Spinal cord (tissue), 10 donors: ENCODE results near the gene CDC14B. TPM values are rescaled to one million over a fixed set of nuclear protein-coding genes. Genes with fewer than 3 reads are reported as not detected.
A peak's percentile ranks its signal among the peaks of the same experiment; 100 is the strongest.

Experiments
- DNase-seq, 6 donors: peaks; one replicate each; pipeline versions ENCODE4 v3.0.0 to v3.0.0-alpha.2; 2013 to 2015; ENCODE audit warnings: low spot score in 6 of 6, low read depth in 4 of 6
- H3K27ac ChIP-seq: one replicate; pipeline ENCODE4 v1.5.1; 2013; ENCODE audit warnings: low read depth, low read length, control low read depth
- H3K27me3 ChIP-seq: one replicate; pipeline ENCODE4 v1.6.1; 2013; ENCODE audit warnings: low read length; ENCODE audit not compliant: control insufficient read depth, insufficient read depth
- H3K36me3 ChIP-seq: one replicate; pipeline ENCODE4 v1.6.1; 2013; ENCODE audit warnings: low read length; ENCODE audit not compliant: control insufficient read depth, insufficient read depth
- H3K4me1 ChIP-seq: one replicate; pipeline ENCODE4 v1.6.1; 2013; ENCODE audit warnings: low read length; ENCODE audit not compliant: control insufficient read depth, insufficient read depth
- H3K4me3 ChIP-seq: one replicate; pipeline ENCODE4 v1.5.1; 2013; ENCODE audit warnings: low read depth, low read length, control low read depth
- H3K9me3 ChIP-seq: one replicate; pipeline ENCODE4 v1.6.1; 2013; ENCODE audit warnings: low read length; ENCODE audit not compliant: control insufficient read depth, insufficient read depth
- WGBS: methylation state at CpG from one replicate; pipeline ENCODE4 v1.1.5; 2013; ENCODE audit warnings: missing lambda C conversion rate; ENCODE audit not compliant: insufficient coverage; 5-methylcytosine and 5-hydroxymethylcytosine counted together
- polyA plus RNA-seq, 2 donors: library from polyadenylated mRNA; unstranded; fragments of 120-200 nt; gene quantifications; one replicate each; pipeline ENCODE4 v1.2.1, GENCODE V29; 2013; ENCODE audit not compliant: insufficient read length in 2 of 2
- total RNA-seq, 2 donors: library from RNA; depleted of rRNA in 1 of 2; stranded (reverse); fragments of 120-200 nt in 1 of 2; fragments of >200 nt in 1 of 2; gene quantifications; one replicate each; pipeline versions ENCODE4 v1.2.3 to v1.2.4, GENCODE V29; 2013 to 2014
- donor health status: healthy.

The CDC14B gene
- total and polyA plus RNA-seq, 4 donors, result 19.5 to 46.5 (median 20.1) TPM

DNA sequence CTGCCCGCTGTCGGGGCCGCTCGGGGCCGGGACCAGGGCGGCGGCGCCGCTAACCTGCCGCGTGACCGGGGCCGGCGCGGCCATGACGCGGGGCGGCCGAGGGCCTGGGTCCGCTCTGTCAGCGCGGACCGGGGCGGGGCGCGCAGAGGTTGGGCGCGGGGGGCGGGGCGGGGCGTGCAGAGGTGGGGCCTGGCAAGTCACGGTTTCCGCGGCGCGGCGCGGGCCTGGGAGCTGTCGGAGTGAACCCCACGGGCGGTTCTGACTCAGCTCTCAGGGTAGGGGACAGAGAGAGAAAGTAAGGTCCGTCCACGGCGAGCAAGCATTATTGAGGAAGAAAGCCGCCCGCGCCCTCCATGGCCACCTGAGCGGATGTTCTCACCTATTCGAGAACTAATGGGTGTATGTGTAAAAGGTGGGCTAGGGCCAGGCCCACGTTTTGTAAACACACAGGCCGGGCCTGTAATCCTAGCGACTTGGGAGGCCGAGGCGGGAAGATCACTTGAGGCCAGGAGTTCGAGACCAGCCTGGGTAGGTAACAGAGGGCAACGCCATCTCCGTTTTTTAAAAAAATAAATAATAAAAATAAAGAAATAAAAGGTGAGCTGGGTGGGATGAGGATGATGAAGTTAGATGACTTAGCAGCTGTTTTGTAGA is 35.7 kb upstream of the CDC14B start, which contains the start of gene PRXL2C:
Gene PRXL2C, minus strand, starts transcription at position 120 of the 654 bp plus-strand sequence. Its CDS starts 36 bp downstream, at position 84.
- Histone ChIP-seq H3K4me3 (peak within 1 kb of the TSS; percentile 58), H3K9me3 (no peaks in the 10 kb centered on the region), H3K27me3 (no peaks in the 10 kb centered on the region), H3K4me1 (peaks cover 9% of the 10 kb centered on the region), H3K27ac (peak within 1 kb of the TSS; percentile 91), H3K36me3 (no peaks in the 10 kb centered on the region)
- peak; percentile 21 to 78 (median 38) for DNase-seq
- WGBS, result under 1% methylated on average over 51 of the region's 57 CpGs

DNA sequence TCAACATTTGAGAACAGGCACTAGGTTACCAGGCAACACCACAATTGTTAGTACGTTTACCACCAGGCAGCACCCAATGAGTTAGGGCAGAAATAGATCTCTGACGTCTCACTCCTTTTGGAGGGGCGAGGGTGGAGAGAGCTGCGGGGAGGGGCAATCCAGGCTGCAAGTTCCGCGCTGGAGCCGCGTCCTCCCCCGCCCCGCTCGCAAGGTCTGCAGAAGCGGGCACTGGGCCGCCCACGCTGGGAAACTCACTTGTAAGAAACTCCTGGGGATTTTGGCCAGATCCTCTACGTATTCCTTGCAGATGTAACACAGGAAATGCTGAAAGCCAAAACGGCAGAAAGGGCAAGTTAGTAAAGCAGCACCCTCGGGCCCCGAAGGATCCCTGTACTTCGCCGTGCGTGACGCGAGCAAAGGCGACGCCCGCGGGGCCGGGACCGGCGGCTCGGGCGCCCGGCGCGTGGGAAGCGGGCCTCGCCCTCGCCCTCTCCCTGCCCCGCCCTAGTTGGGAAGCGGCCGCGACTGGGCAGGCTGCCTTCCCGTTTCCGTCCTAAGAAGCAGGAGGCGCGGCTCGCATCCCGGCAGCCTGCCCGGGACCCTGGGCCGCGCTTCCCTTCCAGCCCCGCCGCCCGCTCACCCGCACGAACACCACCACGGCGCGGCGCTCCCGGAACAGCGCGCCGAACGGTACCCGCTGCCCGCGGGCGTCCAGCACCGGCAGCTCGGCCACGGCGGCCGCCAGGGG is 35.0 kb upstream of the CDC14B start:
- peak; percentile 39 to 87 (median 48) for DNase-seq
- Histone ChIP-seq H3K4me3 (peak overlapping the region; percentile 51), H3K4me1 (peaks cover 9% of the 10 kb centered on the region), H3K27ac (peak overlapping the region; percentile 91), H3K36me3 (no peaks in the 10 kb centered on the region), H3K9me3 (no peaks in the 10 kb centered on the region), H3K27me3 (no peaks in the 10 kb centered on the region)
- WGBS, result under 1% methylated on average over 74 of the region's 74 CpGs

DNA sequence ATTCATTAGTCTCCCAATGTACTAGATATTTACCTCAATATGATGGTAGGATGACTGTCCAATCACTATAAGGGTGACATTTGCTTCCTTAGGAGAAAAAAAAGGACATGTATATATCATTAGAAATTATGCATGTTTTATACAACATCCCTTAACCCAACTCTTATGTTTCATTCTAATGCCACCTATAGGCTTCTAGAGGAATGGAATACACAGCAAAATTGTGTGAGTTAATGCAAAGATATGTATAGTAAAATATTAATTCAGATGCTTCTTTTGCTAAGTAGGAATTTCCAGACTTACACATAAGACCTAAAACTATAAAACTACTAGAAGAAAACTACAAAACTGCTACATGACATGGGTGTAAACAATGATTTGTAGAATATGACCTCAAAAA is 32.0 kb upstream of the CDC14B start:
- H3K36me3 ChIP-seq, result peaks cover 3% of the 10 kb centered on the region
- no peak overlapping the region for H3K4me3 ChIP-seq
- no peaks in the 10 kb centered on the region for H3K27me3 ChIP-seq
- no peak overlapping the region for H3K27ac ChIP-seq
- H3K9me3 ChIP-seq, result no peaks in the 10 kb centered on the region
- peaks cover 9% of the 10 kb centered on the region for H3K4me1 ChIP-seq
- DNase-seq, result peak in 2 of 6 donors; percentile 26 to 59

DNA sequence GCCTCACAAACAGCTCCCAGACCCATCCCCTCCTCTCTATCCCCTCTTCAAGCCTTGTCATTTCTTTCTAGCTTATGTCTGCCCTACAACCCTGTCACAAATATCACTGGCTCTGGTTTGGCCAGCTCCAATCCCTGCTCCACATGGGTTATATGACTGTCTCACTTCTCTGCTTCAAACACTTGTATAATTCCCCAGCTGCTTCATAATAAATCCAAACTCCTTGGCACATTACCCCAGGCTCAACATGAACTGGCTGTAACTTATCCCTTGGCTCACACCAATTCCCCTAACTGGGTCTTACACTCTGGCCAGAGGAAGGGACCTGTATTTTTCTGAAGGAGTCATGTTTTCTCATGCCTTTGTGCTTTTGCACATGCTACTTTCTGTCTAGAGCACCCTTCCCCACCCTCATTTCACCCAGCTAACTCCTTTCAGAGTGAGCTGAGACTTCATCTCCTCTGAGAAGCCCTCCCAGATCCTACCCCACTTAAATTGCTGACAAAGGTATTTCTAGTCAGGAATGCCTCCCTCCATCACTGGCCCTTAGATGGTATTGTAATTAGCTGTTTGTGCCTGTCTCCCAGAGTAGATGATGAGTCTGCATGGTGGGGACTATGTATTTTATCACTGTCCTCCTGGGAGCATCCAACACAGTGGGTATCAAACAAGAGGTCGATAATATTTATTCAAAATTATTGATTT is 30.1 kb upstream of the CDC14B start:
- WGBS, result no CpG with 5 or more reads among the region's 1 CpG
- no peaks in the 10 kb centered on the region for H3K9me3 ChIP-seq
- H3K4me1 ChIP-seq, result peaks cover 4% of the 10 kb centered on the region
- no peak overlapping the region for H3K27ac ChIP-seq
- H3K36me3 ChIP-seq, result peaks cover 7% of the 10 kb centered on the region
- DNase-seq, result no peak
- H3K4me3 ChIP-seq, result no peak overlapping the region
- no peaks in the 10 kb centered on the region for H3K27me3 ChIP-seq

DNA sequence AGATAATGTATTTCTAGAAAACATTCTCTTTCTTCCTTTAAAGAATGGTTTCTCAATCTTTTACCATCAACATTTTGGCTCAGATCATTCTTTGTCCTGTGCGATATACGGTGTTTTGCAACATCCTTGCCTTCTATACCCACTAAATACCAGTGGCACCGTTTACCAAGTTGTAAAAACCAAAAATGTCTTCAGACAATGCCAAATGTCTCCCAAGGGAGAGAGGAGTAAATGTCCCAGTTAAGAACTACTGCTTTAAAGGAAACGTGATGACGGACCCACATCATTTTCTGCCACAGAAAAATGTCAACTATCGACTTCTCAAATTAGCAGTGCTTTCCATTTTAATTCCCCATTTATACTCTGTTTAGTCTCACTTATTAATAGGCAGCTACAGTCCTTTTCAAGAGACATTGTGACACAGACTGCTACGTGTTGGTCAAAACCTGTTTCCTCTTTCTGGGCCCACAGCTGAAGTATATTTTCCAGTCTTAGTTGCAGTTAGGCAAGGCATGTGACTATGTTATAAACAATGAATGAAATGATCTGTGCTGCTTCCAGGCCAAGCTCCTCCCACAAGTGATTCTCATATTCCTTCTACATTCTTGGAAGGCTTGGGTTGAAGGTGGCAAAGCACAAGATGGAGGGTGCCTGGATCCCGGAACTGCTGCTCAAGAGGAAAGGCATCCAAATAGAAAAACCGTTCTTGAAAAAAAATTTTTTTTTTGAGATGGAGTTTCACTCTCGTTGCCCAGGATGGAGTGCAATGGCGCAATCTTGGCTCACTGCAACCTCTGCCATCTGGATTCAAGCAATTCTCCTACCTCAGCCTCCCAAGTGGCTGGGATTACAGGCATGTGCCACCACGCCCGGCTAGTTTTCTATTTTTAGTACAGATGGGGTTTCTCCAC is 26.7 kb upstream of the CDC14B start:
- Histone ChIP-seq H3K4me3 (no peak overlapping the region), H3K4me1 (no peaks in the 10 kb centered on the region), H3K9me3 (no peaks in the 10 kb centered on the region), H3K27ac (no peak overlapping the region), H3K27me3 (no peaks in the 10 kb centered on the region), H3K36me3 (peaks cover 7% of the 10 kb centered on the region)
- DNase-seq, result peak in 2 of 6 donors; percentile 2 to 40
- WGBS, result 94% methylated on average over 7 of the region's 13 CpGs

DNA sequence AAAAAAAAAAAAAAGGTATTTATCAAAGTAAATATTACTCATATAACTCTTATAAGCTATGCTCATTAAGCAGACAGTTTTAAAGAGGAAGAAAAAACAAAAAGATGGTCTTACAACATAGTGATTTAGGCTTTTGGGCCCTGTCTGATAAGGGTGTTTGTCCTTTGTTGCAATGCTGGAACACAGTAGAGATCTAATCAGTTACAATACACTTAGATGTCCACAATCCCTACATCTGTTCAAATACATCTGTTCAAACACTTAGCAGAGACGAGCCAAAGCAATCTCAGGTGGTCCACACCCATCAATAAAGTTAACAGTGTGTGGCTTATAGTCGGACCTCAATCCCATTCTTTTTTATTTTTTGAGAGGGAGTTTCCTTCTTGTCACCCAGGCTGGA is 24.5 kb upstream of the CDC14B start:
- Histone ChIP-seq H3K36me3 (peaks cover 7% of the 10 kb centered on the region), H3K27ac (no peak overlapping the region)
- no CpG with 5 or more reads among the region's 2 CpGs for WGBS

DNA sequence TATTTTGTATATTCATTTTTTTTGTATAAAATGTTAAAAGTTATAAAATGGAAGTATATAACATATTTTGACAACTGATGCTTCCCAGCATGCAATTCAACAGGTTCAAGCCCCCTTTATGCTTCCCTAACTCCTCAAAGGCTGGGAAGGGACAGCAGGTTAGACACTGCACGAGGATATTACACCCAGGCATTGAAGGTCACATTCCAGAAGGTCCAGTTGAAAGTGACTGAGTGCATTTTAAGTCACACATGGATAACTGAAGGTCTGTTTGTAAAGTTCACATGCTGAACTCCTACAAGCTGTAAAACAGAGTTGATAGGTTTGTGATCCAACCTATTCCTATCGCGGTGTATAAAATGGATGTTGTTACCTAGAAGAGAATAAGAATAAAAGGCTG is 21.9 kb upstream of the CDC14B start:
- Histone ChIP-seq H3K27ac (no peak overlapping the region), H3K4me3 (no peak overlapping the region), H3K27me3 (no peaks in the 10 kb centered on the region), H3K36me3 (peaks cover 3% of the 10 kb centered on the region), H3K4me1 (no peaks in the 10 kb centered on the region), H3K9me3 (no peaks in the 10 kb centered on the region)
- no peak for DNase-seq
- WGBS, result 40% methylated on average over 1 of the region's 3 CpGs

More for the DNA sequence above, 24.5 kb upstream of the CDC14B start:
- no peaks in the 10 kb centered on the region for H3K9me3 ChIP-seq
- H3K4me1 ChIP-seq, result no peaks in the 10 kb centered on the region
- no peaks in the 10 kb centered on the region for H3K27me3 ChIP-seq
- DNase-seq, result no peak
- H3K4me3 ChIP-seq, result no peak overlapping the region

DNA sequence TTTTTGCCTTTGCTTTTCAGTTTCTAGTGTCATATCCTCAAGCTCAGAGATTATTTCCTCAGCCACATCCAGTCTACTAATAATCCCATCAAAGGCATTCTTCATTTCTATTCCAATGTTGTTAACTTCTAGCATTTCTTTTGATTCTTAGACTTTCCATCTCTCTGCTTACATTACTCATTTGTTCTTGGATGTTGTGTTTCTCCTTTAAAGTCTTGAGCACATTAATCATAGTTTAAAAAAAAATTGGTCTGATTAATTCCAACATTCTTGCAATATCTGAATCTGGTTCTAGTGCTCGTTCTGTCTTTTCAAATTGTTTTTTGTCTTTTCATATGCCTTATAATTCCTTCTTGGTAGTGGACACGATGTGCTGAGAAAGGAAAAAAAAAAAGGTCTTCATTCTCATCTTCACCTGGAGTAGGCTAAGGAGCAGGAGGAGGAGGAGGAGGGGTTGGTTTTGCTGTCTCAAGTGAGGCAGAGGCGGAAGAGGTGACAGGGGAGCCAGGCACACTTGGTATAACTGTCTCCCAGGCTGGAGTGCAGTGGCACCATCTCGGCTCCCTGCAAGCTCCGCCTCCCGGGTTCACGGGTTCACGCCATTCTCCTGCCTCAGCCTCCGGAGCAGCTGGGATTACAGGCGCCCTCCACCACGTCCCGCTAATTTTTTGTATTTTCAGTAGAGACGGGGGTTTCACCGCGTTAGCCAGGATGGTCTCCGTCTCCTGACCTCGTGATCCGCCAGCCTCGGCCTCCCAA is 19.1 kb upstream of the CDC14B start:
- Histone ChIP-seq H3K27ac (no peak overlapping the region), H3K4me1 (no peaks in the 10 kb centered on the region), H3K27me3 (no peaks in the 10 kb centered on the region), H3K9me3 (no peaks in the 10 kb centered on the region), H3K4me3 (no peak overlapping the region), H3K36me3 (no peaks in the 10 kb centered on the region)
- no peak for DNase-seq
- 86% methylated on average over 14 of the region's 19 CpGs for WGBS
